Common myeloid progenitor, CD34-positive (primary cell): ENCODE results near the gene CHPF.

Experiments
- CTCF ChIA-PET: fragments of 350-600 bp; sonication (Branson Sonifier 250); formaldehyde crosslinking; loops from one replicate; lab custom pipeline; 2021; ENCODE audit warnings: antibody characterized with exemption; lab: Charles Lee
- POLR2A ChIA-PET: fragments of 350-600 bp; sonication (Branson Sonifier 250); formaldehyde crosslinking; loops from one replicate; lab custom pipeline; 2021; ENCODE audit warnings: antibody characterized with exemption; lab: Charles Lee
- DNase-seq, 3 donors: peaks; one replicate each; pipeline versions ENCODE4 v3.0.0 to v3.0.0-alpha.2; 2013
- H3K27ac ChIP-seq, 2 experiments: 1 replicate in 1 of 2; 2 replicates in 1 of 2; pipeline ENCODE4 v1.7.0; 2013; ENCODE audit warnings: inconsistent platforms in 2 of 2, low read length in 2 of 2, mild to moderate bottlenecking in 2 of 2, low read depth in 1 of 2, moderate library complexity in 1 of 2; ENCODE audit not compliant: severe bottlenecking in 2 of 2, insufficient read depth in 1 of 2, poor library complexity in 1 of 2
- H3K27me3 ChIP-seq, 5 experiments: replicated peaks in 2 of 5; 1 replicate in 3 of 5; 2 replicates in 2 of 5; pipeline versions ENCODE4 v1.6.1 to v1.7.0; 2013; ENCODE audit warnings: low read length in 4 of 5, mild to moderate bottlenecking in 2 of 5, moderate library complexity in 2 of 5, inconsistent platforms in 1 of 5; ENCODE audit not compliant: insufficient read depth in 5 of 5, control insufficient read depth in 4 of 5
- H3K36me3 ChIP-seq, 4 experiments: 1 replicate in 2 of 4; 2 replicates in 2 of 4; pipeline versions ENCODE4 v1.6.1 to v1.7.0; 2013; ENCODE audit warnings: low read length in 3 of 4, control low read depth in 1 of 4, mild to moderate bottlenecking in 1 of 4; ENCODE audit not compliant: control insufficient read depth in 4 of 4, insufficient read depth in 4 of 4
- H3K4me1 ChIP-seq, 4 experiments: 1 replicate in 3 of 4; 2 replicates in 1 of 4; pipeline versions ENCODE4 v1.6.1 to v1.7.1; 2013; ENCODE audit warnings: low read length in 3 of 4, mild to moderate bottlenecking in 3 of 4, control low read depth in 1 of 4, inconsistent platforms in 1 of 4, moderate library complexity in 1 of 4; ENCODE audit not compliant: control insufficient read depth in 4 of 4, insufficient read depth in 4 of 4; ENCODE audit errors: control extremely low read depth in 1 of 4
- H3K4me3 ChIP-seq, 7 experiments: 1 replicate in 4 of 7; 2 replicates in 3 of 7; pipeline versions ENCODE4 v1.5.1 to v1.7.0; 2013; ENCODE audit warnings: mild to moderate bottlenecking in 7 of 7, low read length in 6 of 7, moderate library complexity in 6 of 7, inconsistent platforms in 2 of 7, low read depth in 2 of 7, control low read depth in 1 of 7; ENCODE audit not compliant: insufficient read depth in 4 of 7, control insufficient read depth in 1 of 7; ENCODE audit errors: extremely low read depth in 1 of 7
- H3K9me3 ChIP-seq, 5 experiments: 1 replicate in 4 of 5; 2 replicates in 1 of 5; pipeline versions ENCODE4 v1.6.1 to v1.7.1; 2013; ENCODE audit warnings: low read length in 4 of 5, mild to moderate bottlenecking in 2 of 5, inconsistent platforms in 1 of 5, low read depth in 1 of 5, moderate library complexity in 1 of 5; ENCODE audit not compliant: control insufficient read depth in 4 of 5, insufficient read depth in 2 of 5; ENCODE audit errors: control extremely low read depth in 1 of 5
- WGBS: methylation state at CpG from one replicate; pipeline ENCODE4 v1.1.5; 2013; ENCODE audit not compliant: insufficient coverage; 5-methylcytosine and 5-hydroxymethylcytosine counted together

CHPF gene

GRCh38 chr2:219538956-219539788 lies 4.4 kb downstream of the CHPF start:
- no peak for DNase-seq
- H3K27ac ChIP-seq: no peak overlapping the region
- no peaks in the 10 kb centered on the region for H3K9me3 ChIP-seq
- CTCF ChIA-PET: interaction anchor here (0.6 to 43.1 kb wide), 9 partner anchors 12 to 151 kb away, joined by 3 to 1724 read pairs (median 37); partner anchors contain the start of genes ASIC4 and GMPPA
- H3K4me1 ChIP-seq: peaks cover 0 to 24% (median 20%) of the 10 kb centered on the region in 4 experiments
- peaks cover 0 to 15% (median 14%) of the 10 kb centered on the region in 5 experiments for H3K27me3 ChIP-seq
- WGBS: 98% methylated on average over 27 of the region's 32 CpGs
- POLR2A ChIA-PET: no interaction called here
- no peaks in the 10 kb centered on the region for H3K36me3 ChIP-seq
- no peak overlapping the region for H3K4me3 ChIP-seq

GRCh38 chr2:219538504-219538951 lies 5.1 kb downstream of the CHPF start:
- Histone ChIP-seq H3K4me1 (peaks cover 0 to 20% (median 15%) of the 10 kb centered on the region in 4 experiments), H3K9me3 (no peaks in the 10 kb centered on the region), H3K27ac (no peak overlapping the region), H3K4me3 (no peak overlapping the region), H3K27me3 (peaks cover 0 to 14% (median 12%) of the 10 kb centered on the region in 5 experiments), H3K36me3 (no peaks in the 10 kb centered on the region)
- no peak for DNase-seq
- 87% methylated on average over 3 of the region's 6 CpGs for WGBS
- ChIA-PET CTCF (interaction anchor here (1.5 to 43.1 kb wide), 7 partner anchors 11 to 151 kb away, joined by 3 to 1724 read pairs (median 81); partner anchors contain the start of genes ASIC4 and GMPPA), POLR2A (no interaction called here)

DNA sequence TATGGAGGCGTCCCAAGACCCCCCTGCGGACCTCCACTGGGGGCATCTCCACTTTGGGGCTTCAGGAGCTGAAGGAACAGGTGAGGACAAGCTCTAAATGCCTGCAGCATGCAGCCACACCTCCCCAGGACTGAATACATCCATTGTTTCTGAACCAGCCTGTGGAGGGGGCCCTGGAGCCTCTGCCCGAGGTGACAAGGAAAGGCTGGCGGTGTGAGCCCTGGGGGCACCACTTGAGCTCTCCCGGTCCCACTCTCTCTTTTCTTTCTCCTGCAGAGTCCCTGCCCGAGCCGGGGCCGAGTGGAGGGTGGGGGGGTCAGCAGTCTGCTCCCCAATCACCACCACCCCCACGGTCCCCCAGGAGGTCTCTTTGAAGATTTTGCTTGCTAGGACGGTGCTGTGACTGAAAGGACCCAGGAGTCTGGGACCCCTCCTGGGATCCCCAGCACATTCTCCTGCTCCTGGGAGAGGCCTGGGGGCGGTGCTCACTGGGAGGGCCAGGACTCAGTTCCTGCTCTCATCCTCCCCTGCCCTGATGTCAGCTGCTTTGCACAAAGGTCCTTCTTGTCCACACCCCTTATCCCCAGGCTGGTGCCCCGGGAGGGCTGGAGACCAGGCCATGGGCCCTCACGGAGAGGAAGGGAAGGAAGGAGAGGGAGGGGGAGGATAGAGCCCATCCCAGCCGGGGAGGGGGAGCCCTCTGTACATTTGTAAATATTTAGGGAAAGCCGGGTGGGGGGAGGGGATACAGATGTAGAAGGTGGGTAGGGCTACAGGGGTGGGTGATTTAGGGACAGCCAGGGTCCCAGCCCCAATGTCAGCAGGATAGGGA lies 5.7 kb downstream of the CHPF start:
- no peak overlapping the region for H3K4me3 ChIP-seq
- no peaks in the 10 kb centered on the region for H3K9me3 ChIP-seq
- ChIA-PET POLR2A (no interaction called here), CTCF (interaction anchor here (1.0 to 43.1 kb wide), 5 partner anchors 10 to 150 kb away, joined by 4 to 1724 read pairs (median 117); partner anchors contain the start of genes ASIC4 and GMPPA)
- no peaks in the 10 kb centered on the region for H3K36me3 ChIP-seq
- peaks cover 0 to 14% (median 9%) of the 10 kb centered on the region in 4 experiments for H3K4me1 ChIP-seq
- no peak overlapping the region for H3K27ac ChIP-seq
- DNase-seq: no peak
- H3K27me3 ChIP-seq: peaks cover 0 to 16% (median 10%) of the 10 kb centered on the region in 5 experiments
- 80% methylated on average over 7 of the region's 15 CpGs for WGBS

DNA sequence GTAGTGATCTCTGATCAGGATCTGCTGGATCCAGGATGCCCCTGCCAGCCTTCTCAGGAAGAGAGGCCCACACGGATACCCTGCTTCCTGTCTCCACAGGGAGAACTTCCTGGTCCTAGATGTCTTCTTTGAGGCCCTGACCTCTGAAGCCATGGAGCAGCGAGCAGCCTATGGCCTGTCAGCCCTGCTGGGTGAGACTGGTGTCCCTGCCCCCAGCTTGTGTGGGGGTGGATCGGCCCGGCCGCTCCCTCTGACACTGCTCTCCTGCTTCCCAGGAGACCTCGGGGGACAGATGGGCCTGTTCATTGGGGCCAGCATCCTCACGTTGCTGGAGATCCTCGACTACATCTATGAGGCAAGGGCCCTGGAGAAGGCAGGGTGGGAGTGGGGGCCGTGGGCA lies 6.6 kb downstream of the CHPF start:
- DNase-seq: no peak
- ChIA-PET POLR2A (no interaction called here), CTCF (interaction anchor here (1.0 to 43.1 kb wide), 5 partner anchors 9 to 151 kb away, joined by 4 to 1724 read pairs (median 117); partner anchors contain the start of genes ASIC4 and GMPPA)
- no peak overlapping the region for H3K4me3 ChIP-seq
- WGBS: 88% methylated on average over 6 of the region's 9 CpGs
- H3K4me1 ChIP-seq: peaks cover 0 to 5% (median 4%) of the 10 kb centered on the region in 4 experiments
- no peaks in the 10 kb centered on the region for H3K36me3 ChIP-seq
- no peaks in the 10 kb centered on the region for H3K9me3 ChIP-seq
- H3K27ac ChIP-seq: no peak overlapping the region
- peaks cover 0 to 14% (median 9%) of the 10 kb centered on the region in 5 experiments for H3K27me3 ChIP-seq

GRCh38 chr2:219536425-219536824 lies 7.2 kb downstream of the CHPF start:
- ChIA-PET CTCF (interaction anchor here (7.1 to 43.1 kb wide), 4 partner anchors 9 to 107 kb away, joined by 81 to 1724 read pairs (median 121); partner anchors contain the start of genes ASIC4 and GMPPA), POLR2A (no interaction called here)
- Histone ChIP-seq H3K27ac (no peak overlapping the region), H3K27me3 (peaks cover 0 to 16% (median 12%) of the 10 kb centered on the region in 5 experiments), H3K36me3 (no peaks in the 10 kb centered on the region), H3K4me3 (no peak overlapping the region), H3K4me1 (no peaks in the 10 kb centered on the region), H3K9me3 (no peaks in the 10 kb centered on the region)
- DNase-seq: no peak
- WGBS: 89% methylated on average over 14 of the region's 16 CpGs

DNA sequence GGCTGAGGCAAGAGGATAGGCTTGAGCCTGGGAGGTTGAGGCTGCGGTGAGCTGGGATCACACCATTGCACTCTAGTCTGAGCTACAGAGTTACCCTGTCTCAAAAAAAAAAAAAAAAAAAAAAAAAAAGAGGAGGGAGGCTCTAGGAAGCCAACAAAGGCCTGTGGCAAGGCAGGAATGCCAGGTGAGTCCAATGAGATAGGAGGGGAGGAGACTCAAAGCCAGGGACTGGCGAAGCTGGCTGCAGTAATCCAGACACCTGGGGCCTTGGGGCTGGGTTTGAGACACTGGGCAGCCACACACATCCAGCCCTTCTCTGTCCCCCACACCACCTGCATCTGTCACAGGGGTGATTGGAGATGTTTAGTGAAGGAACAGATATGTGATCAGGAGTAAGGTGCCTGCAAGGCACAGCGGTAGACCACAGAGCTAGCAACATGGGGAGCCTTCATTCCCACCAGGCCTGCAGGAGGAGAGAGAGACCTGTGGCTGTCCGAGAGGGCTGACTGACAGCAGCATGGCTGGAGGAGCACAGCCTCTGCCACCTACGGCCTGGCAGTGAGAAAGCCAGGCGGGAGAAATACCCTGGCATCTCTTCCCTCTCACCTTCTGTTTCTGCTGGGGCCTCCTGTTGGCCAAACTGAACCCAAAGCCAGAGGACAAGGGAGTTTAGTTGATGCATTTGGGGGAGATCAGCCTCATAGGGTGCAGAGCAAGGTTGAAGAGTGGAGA lies 9.5 kb downstream of the CHPF start:
- CTCF ChIA-PET: interaction anchor here (1.2 to 43.1 kb wide), 2 partner anchors 7 to 42 kb away, joined by 4 to 1724 read pairs; partner anchors contain the start of genes ASIC4 and GMPPA
- H3K27ac ChIP-seq: no peak overlapping the region
- POLR2A ChIA-PET: no interaction called here
- DNase-seq: no peak
- H3K27me3 ChIP-seq: peaks cover under 1 to 33% (median 29%) of the 10 kb centered on the region in 5 experiments
- no peaks in the 10 kb centered on the region for H3K9me3 ChIP-seq
- peaks cover 0 to 3% (median 0%) of the 10 kb centered on the region in 4 experiments for H3K4me1 ChIP-seq
- no peaks in the 10 kb centered on the region for H3K36me3 ChIP-seq
- WGBS: 96% methylated on average over 2 of the region's 6 CpGs
- no peak overlapping the region for H3K4me3 ChIP-seq
